ENCODE measurements around the gene PHLDB3. TPM values are rescaled to one million over a fixed set of nuclear protein-coding genes. Genes with fewer than 3 reads are reported as not detected.

PHLDB3 gene
- total RNA-seq, 1 experiment from 2014 or later = 6.7 TPM

GRCh38 chr19:43466793-43467192 is 37.8 kb downstream of the PHLDB3 start:
- no peak for TF ChIP-seq POLR2AphosphoS5 (IDR thresholded peaks at IDR 0.05; ENCODE audit: low read depth, low read length)
- POLR2A ChIA-PET = no interaction called here
- Histone ChIP-seq H3K36me3 (ENCODE audit: control insufficient read depth, insufficient read depth, low read length) (no peaks in the 10 kb centered on the region), H3K4me3 (ENCODE audit: low read depth in 2 of 2, low read length in 2 of 2) (no peak overlapping the region), H3K27me3 (ENCODE audit: control insufficient read depth, insufficient read depth, low read length) (no peaks in the 10 kb centered on the region), H3K9me3 (ENCODE audit: control insufficient read depth, insufficient read depth, low read depth, low read length) (no peaks in the 10 kb centered on the region), H3K27ac (ENCODE audit: low read length) (no peak overlapping the region), H3K4me1 (ENCODE audit: control insufficient read depth, insufficient read depth, low read length) (peaks cover 3% of the 10 kb centered on the region; the same call in 1 of the 2 replicates)
- ATAC-seq = no peak
- in situ Hi-C loops (cut with HindIII; ENCODE audit: low pct_unique_long_range_greater_than_20kb, low sequenced_read_pairs) = no loop called here
- CTCF ChIA-PET = interaction anchor here (0.7 kb wide), 1 partner anchor 87 kb away, joined by 5 read pairs; no protein-coding TSS in a partner anchor
- no TSS peak for BruUV-seq (replicated peaks)
- DNase-seq (ENCODE audit: low read depth, low spot score) = no peak
- intact Hi-C loops (cut with micrococcal nuclease; ENCODE audit: unreplicated experiment) = no loop called here

- Histone ChIP-seq H3K4me1 (ENCODE audit: control insufficient read depth, insufficient read depth, low read length) (peaks cover 3% of the 10 kb centered on the region; the same call in 1 of the 2 replicates), H3K27ac (ENCODE audit: low read length) (no peak within 1 kb of the TSS), H3K27me3 (ENCODE audit: control insufficient read depth, insufficient read depth, low read length) (no peaks in the 10 kb centered on the region), H3K4me3 (ENCODE audit: low read depth in 2 of 2, low read length in 2 of 2) (peak within 1 kb of the TSS; percentile 57 to 72; a peak in 3 of 4 replicates), H3K9me3 (ENCODE audit: control insufficient read depth, insufficient read depth, low read depth, low read length) (no peaks in the 10 kb centered on the region), H3K36me3 (ENCODE audit: control insufficient read depth, insufficient read depth, low read length) (no peaks in the 10 kb centered on the region)
- CTCF ChIA-PET = interaction anchor here (0.7 kb wide), 1 partner anchor 358 kb away, joined by 5 read pairs; no protein-coding TSS in a partner anchor
- POLR2A ChIA-PET = no interaction called here
- intact Hi-C loops (cut with micrococcal nuclease; ENCODE audit: unreplicated experiment) (no loop called here), in situ Hi-C loops (cut with HindIII; ENCODE audit: low pct_unique_long_range_greater_than_20kb, low sequenced_read_pairs) (no loop called here)
- BruUV-seq (replicated peaks) = no TSS peak
- ATAC-seq = no peak
- DNase-seq (ENCODE audit: low read depth, low spot score) = no peak
- TF ChIP-seq CTCF (IDR thresholded peaks at IDR 0.05) (no peak), POLR2AphosphoS5 (IDR thresholded peaks at IDR 0.05; ENCODE audit: low read depth, low read length) (no peak), REST (IDR thresholded peaks at IDR 0.05; ENCODE audit: insufficient read depth in 1 of 2, low read depth in 2 of 2, low read length in 1 of 2) (no peak), TCF7L2 (IDR thresholded peaks at IDR 0.05; ENCODE audit: low read depth, low read length) (no peak), SIN3A (IDR thresholded peaks at IDR 0.05; ENCODE audit: borderline replicate concordance, insufficient read depth, low read depth, low read length) (no peak)
Measured at GRCh38 chr19:43465468-43466120, 39.0 kb downstream of the PHLDB3 start, which contains the start of gene LYPD3. Gene LYPD3, minus strand, starts transcription at chr19:43465608. Its CDS starts 37 bp downstream, at chr19:43465571.

Data from Panc1 (cell line).